ENCODE data around the gene NCR1. TPM values are rescaled to one million over a fixed set of nuclear protein-coding genes. Genes with fewer than 3 reads are reported as not detected.

NCR1 gene
- total and polyA plus RNA-seq, 2 of the 8 experiments (the other 6 are each of a cell fraction or from before 2014, with no cell fraction given), result 1.5 to 5.1 TPM

DNA sequence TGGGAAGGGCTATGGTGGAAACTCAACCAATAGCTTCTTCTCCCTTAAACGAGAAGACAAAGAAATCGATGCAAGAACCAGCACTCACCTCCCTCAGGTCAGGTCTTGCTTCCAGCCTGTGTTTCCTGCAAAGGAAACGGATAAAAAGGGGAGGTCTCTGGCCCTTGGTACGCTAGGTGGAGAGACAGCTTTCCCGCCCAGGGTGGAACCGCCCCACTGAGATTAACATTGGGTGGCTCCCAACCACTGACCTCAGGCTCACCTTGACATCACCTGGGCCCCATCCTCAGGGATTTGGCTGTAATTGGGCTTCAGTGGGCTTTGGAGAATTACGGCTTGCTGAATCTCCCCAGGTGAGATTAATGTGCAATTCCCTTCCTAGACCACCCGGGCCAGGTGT is 41.4 kb downstream of the NCR1 start, which contains the start of gene NLRP7:
NLRP7 (minus strand) TSS at position 150 of the 400 bp plus-strand sequence.
- 91% methylated on average over 8 of the region's 8 CpGs; no CpG with 5 or more reads in 1 of the 2 experiments for WGBS, 2 experiments (ENCODE audit: extremely low coverage in 1 of 2, insufficient coverage in 1 of 2, insufficient read length in 1 of 2, insufficient replicate concordance in 2 of 2, low coverage in 1 of 2, low lambda C conversion rate in 2 of 2, missing lambda C conversion rate in 1 of 2)
- H3K79me1 ChIP-seq (ENCODE audit: low read depth, low read length), result no peaks in the 10 kb centered on the region
- no peak within 1 kb of the TSS for H3K4me3 ChIP-seq (ENCODE audit: extremely low read depth in 1 of 4, insufficient read depth in 2 of 4, low read depth in 3 of 4, low read length in 4 of 4)
- H2BK120ac ChIP-seq (replicated peaks; ENCODE audit: low read depth, low read length), result no peak within 1 kb of the TSS
- FAIRE-seq (no peak), DNase-seq (ENCODE audit: low read depth in 1 of 2, low spot score in 2 of 2) (no peak)
- POLR2A ChIA-PET (ENCODE audit: partially characterized antibody), result interaction anchor here (0.7 kb wide), 2 partner anchors 36 to 43 kb away, joined by 3 read pairs; no protein-coding TSS in a partner anchor
- H2AK5ac ChIP-seq (ENCODE audit: low read depth, low read length), result no peak within 1 kb of the TSS
- H3K23me2 ChIP-seq (ENCODE audit: low read depth, low read length), result no peaks in the 10 kb centered on the region
- no peak within 1 kb of the TSS for H4K91ac ChIP-seq (replicated peaks; ENCODE audit: insufficient read length, low read length)
- H2BK20ac ChIP-seq (ENCODE audit: low read length), result no peak within 1 kb of the TSS
- no peak within 1 kb of the TSS for H2BK12ac ChIP-seq (ENCODE audit: low read depth, low read length)
- no peak within 1 kb of the TSS for H3K9ac ChIP-seq (replicated peaks in 1 of 4; ENCODE audit: extremely low read depth in 1 of 4, low read depth in 3 of 4, low read length in 3 of 4)
- H3K36me3 ChIP-seq (ENCODE audit: control insufficient read depth in 2 of 4, insufficient read depth in 4 of 4, low read length in 3 of 4), result no peaks in the 10 kb centered on the region
- H3K56ac ChIP-seq (replicated peaks; ENCODE audit: insufficient read length, low read depth, low read length), result no peak within 1 kb of the TSS
- no peak within 1 kb of the TSS for H3K4ac ChIP-seq (replicated peaks; ENCODE audit: insufficient read length, low read depth, low read length)
- H4K8ac ChIP-seq (ENCODE audit: extremely low read depth, insufficient read depth, low read length), result no peak within 1 kb of the TSS
- H4K5ac ChIP-seq (ENCODE audit: insufficient read length, low read depth, low read length), result no peak within 1 kb of the TSS
- H2AFZ ChIP-seq (ENCODE audit: low read length), result no peak within 1 kb of the TSS
- H4K20me1 ChIP-seq (replicated peaks in 1 of 2; ENCODE audit: control insufficient read depth in 1 of 2, insufficient read depth in 2 of 2, low read length in 2 of 2), result no peaks in the 10 kb centered on the region
- H3K23ac ChIP-seq (ENCODE audit: insufficient read length), result no peak within 1 kb of the TSS
- H3K18ac ChIP-seq (ENCODE audit: extremely low read depth, low read length), result no peak within 1 kb of the TSS
- H2BK15ac ChIP-seq (ENCODE audit: low read length), result no peak within 1 kb of the TSS
- TF ChIP-seq, protein P1, sequence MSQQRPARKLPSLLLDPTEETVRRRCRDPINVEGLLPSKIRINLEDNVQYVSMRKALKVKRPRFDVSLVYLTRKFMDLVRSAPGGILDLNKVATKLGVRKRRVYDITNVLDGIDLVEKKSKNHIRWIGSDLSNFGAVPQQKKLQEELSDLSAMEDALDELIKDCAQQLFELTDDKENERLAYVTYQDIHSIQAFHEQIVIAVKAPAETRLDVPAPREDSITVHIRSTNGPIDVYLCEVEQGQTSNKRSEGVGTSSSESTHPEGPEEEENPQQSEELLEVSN (IDR thresholded peaks at IDR 0.05), result 0 out of 2 replicates have a peak, but pooled peaks have one; percentile 15
- TF ChIP-seq JUND (IDR thresholded peaks at IDR 0.05; ENCODE audit: low read length), result no peak
- H3K79me2 ChIP-seq (ENCODE audit: control insufficient read depth in 1 of 2, insufficient read depth in 2 of 2, low read length in 2 of 2), result no peaks in the 10 kb centered on the region
- CTCF ChIA-PET (ENCODE audit: partially characterized antibody), result interaction anchor here (0.8 to 1.2 kb wide), 2 partner anchors 66 to 469 kb away, joined by 4 read pairs; no protein-coding TSS in a partner anchor
- H3K27ac ChIP-seq (ENCODE audit: low read depth, low read length), result no peak within 1 kb of the TSS
- no peaks in the 10 kb centered on the region; a peak in 1 of 7 replicates for H3K27me3 ChIP-seq (replicated peaks in 1 of 4; ENCODE audit: control insufficient read depth in 3 of 4, extremely low read depth in 1 of 4, insufficient read depth in 3 of 4, low read length in 3 of 4)
- no peak within 1 kb of the TSS for H3K4me2 ChIP-seq (ENCODE audit: insufficient read depth in 1 of 2, low read depth in 2 of 2, low read length in 2 of 2)
- H3K9me3 ChIP-seq (ENCODE audit: insufficient read depth in 2 of 2, low read depth in 1 of 2, low read length in 1 of 2), result no peaks in the 10 kb centered on the region
- H3K4me1 ChIP-seq (replicated peaks in 1 of 4; ENCODE audit: control insufficient read depth in 3 of 4, insufficient read depth in 4 of 4, low read length in 3 of 4), result peaks cover 0 to 5% (median 2%) of the 10 kb centered on the region in 4 experiments; a peak in 2 of 7 replicates
- no peak within 1 kb of the TSS for H2BK5ac ChIP-seq (ENCODE audit: low read depth, low read length)
- H3K14ac ChIP-seq (ENCODE audit: insufficient read length), result no peak within 1 kb of the TSS

Measured in H1 (cell line).